ENCODE measurements around the gene TNRC6A. TPM values are rescaled to one million over a fixed set of nuclear protein-coding genes. Genes with fewer than 3 reads are reported as not detected.
A peak's percentile ranks its signal among the peaks of the same experiment; 100 is the strongest.

The TNRC6A gene
- total RNA-seq, 6 experiments from 2014 or later = 40.7 to 49.3 (median 41.7) TPM

GRCh38 chr16:24759006-24759405 is 29.6 kb downstream of the TNRC6A start:
- H3K4me3 Mint-ChIP-seq = no peak overlapping the region
- H3K27ac Mint-ChIP-seq = no peak overlapping the region
- no peaks in the 10 kb centered on the region for H3K27me3 Mint-ChIP-seq (ENCODE audit: insufficient read depth)
- DNase-seq = no peak
- TF ChIP-seq CTCF (IDR thresholded peaks at IDR 0.05) = no peak
- H3K4me1 Mint-ChIP-seq (ENCODE audit: low read depth) = peaks cover 11% of the 10 kb centered on the region
- no peaks in the 10 kb centered on the region for H3K9me3 Mint-ChIP-seq
- H3K36me3 Mint-ChIP-seq (ENCODE audit: low read depth) = peaks cover 16% of the 10 kb centered on the region

GRCh38 chr16:24761526-24761925 is 32.1 kb downstream of the TNRC6A start:
- no peak for DNase-seq
- no peak for TF ChIP-seq CTCF (IDR thresholded peaks at IDR 0.05)
- Mint-ChIP-seq H3K4me1 (ENCODE audit: low read depth) (peaks cover 18% of the 10 kb centered on the region), H3K27me3 (ENCODE audit: insufficient read depth) (no peaks in the 10 kb centered on the region), H3K27ac (0 out of 2 replicates have a peak overlapping the region, but pooled peaks have one; percentile 26), H3K9me3 (no peaks in the 10 kb centered on the region), H3K36me3 (ENCODE audit: low read depth) (peaks cover 19% of the 10 kb centered on the region), H3K4me3 (no peak overlapping the region)

- Mint-ChIP-seq H3K27ac (peak overlapping the region; percentile 7; the same call in 1 of the 2 replicates), H3K4me1 (ENCODE audit: low read depth) (peaks cover 20% of the 10 kb centered on the region), H3K9me3 (no peaks in the 10 kb centered on the region), H3K4me3 (no peak overlapping the region), H3K27me3 (ENCODE audit: insufficient read depth) (no peaks in the 10 kb centered on the region), H3K36me3 (ENCODE audit: low read depth) (peaks cover 21% of the 10 kb centered on the region)
- DNase-seq = no peak
- TF ChIP-seq CTCF (IDR thresholded peaks at IDR 0.05) = no peak
These were observed 35.5 kb downstream of the TNRC6A start for GRCh38 chr16:24764916-24765315.

GRCh38 chr16:24766057-24766456 is 36.6 kb downstream of the TNRC6A start:
- Mint-ChIP-seq H3K9me3 (no peaks in the 10 kb centered on the region), H3K27me3 (ENCODE audit: insufficient read depth) (no peaks in the 10 kb centered on the region), H3K27ac (no peak overlapping the region), H3K4me3 (no peak overlapping the region), H3K36me3 (ENCODE audit: low read depth) (peaks cover 23% of the 10 kb centered on the region), H3K4me1 (ENCODE audit: low read depth) (peaks cover 30% of the 10 kb centered on the region)
- no peak for TF ChIP-seq CTCF (IDR thresholded peaks at IDR 0.05)
- DNase-seq = no peak

GRCh38 chr16:24769806-24770205 is 40.4 kb downstream of the TNRC6A start:
- no peaks in the 10 kb centered on the region for H3K9me3 Mint-ChIP-seq
- peaks cover 38% of the 10 kb centered on the region for H3K4me1 Mint-ChIP-seq (ENCODE audit: low read depth)
- no peak overlapping the region for H3K4me3 Mint-ChIP-seq
- peak overlapping the region; percentile 25; the same call in 1 of the 2 replicates for H3K27ac Mint-ChIP-seq
- H3K36me3 Mint-ChIP-seq (ENCODE audit: low read depth) = peaks cover 13% of the 10 kb centered on the region; the same call in 1 of the 2 replicates
- no peak for DNase-seq
- H3K27me3 Mint-ChIP-seq (ENCODE audit: insufficient read depth) = no peaks in the 10 kb centered on the region
- TF ChIP-seq CTCF (IDR thresholded peaks at IDR 0.05) = no peak

All from HFFc6 (cell line).